ENCODE data around the gene MUCL3.

MUCL3 gene

GRCh38 chr6:30970946-30971345, 30.2 kb downstream of the MUCL3 start:
- TF ChIP-seq CTCF (IDR thresholded peaks at IDR 0.05; ENCODE audit: low read depth, low read length) = no peak
- no peak for DNase-seq (ENCODE audit: low read depth, low spot score)
- in situ Hi-C loops (cut with HindIII; ENCODE audit: low sequenced_read_pairs) = no loop called here
- no peak overlapping the region for H3K4me3 ChIP-seq (ENCODE audit: low read depth, low read length)

- DNase-seq (ENCODE audit: low read depth, low spot score) = no peak
- in situ Hi-C loops (cut with HindIII; ENCODE audit: low sequenced_read_pairs) = no loop called here
- no peak overlapping the region for H3K4me3 ChIP-seq (ENCODE audit: low read depth, low read length)
- TF ChIP-seq CTCF (IDR thresholded peaks at IDR 0.05; ENCODE audit: low read depth, low read length) = no peak
These were observed 32.0 kb downstream of the MUCL3 start for GRCh38 chr6:30972816-30973215.

- no peak for TF ChIP-seq CTCF (IDR thresholded peaks at IDR 0.05; ENCODE audit: low read depth, low read length)
- no peak overlapping the region for H3K4me3 ChIP-seq (ENCODE audit: low read depth, low read length)
- DNase-seq (ENCODE audit: low read depth, low spot score) = no peak
- in situ Hi-C loops (cut with HindIII; ENCODE audit: low sequenced_read_pairs) = no loop called here
These were observed 33.9 kb downstream of the MUCL3 start for GRCh38 chr6:30974490-30975252.

- no peak for DNase-seq (ENCODE audit: low read depth, low spot score)
- in situ Hi-C loops (cut with HindIII; ENCODE audit: low sequenced_read_pairs) = no loop called here
- no peak for TF ChIP-seq CTCF (IDR thresholded peaks at IDR 0.05; ENCODE audit: low read depth, low read length)
These were observed 38.4 kb downstream of the MUCL3 start for GRCh38 chr6:30979141-30979540.

GRCh38 chr6:30979690-30980089, 38.9 kb downstream of the MUCL3 start:
- DNase-seq (ENCODE audit: low read depth, low spot score) = no peak
- H3K4me3 ChIP-seq (ENCODE audit: low read depth, low read length) = no peak overlapping the region
- no peak for TF ChIP-seq CTCF (IDR thresholded peaks at IDR 0.05; ENCODE audit: low read depth, low read length)
- in situ Hi-C loops (cut with HindIII; ENCODE audit: low sequenced_read_pairs) = no loop called here

More at GRCh38 chr6:30979141-30979540, 38.4 kb downstream of the MUCL3 start:
- no peak overlapping the region for H3K4me3 ChIP-seq (ENCODE audit: low read depth, low read length)

- peak; percentile 80 for DNase-seq (ENCODE audit: low read depth, low spot score)
- in situ Hi-C loops (cut with HindIII; ENCODE audit: low sequenced_read_pairs) = no loop called here
- H3K4me3 ChIP-seq (ENCODE audit: low read depth, low read length) = peak overlapping the region; percentile 14
- peak; percentile 38 for TF ChIP-seq CTCF (IDR thresholded peaks at IDR 0.05; ENCODE audit: low read depth, low read length)
These were observed 41.4 kb downstream of the MUCL3 start for GRCh38 chr6:30981942-30982772.
